Ascending aorta (tissue), 2 donors: ENCODE results near the gene TUBA1A. TPM values are rescaled to one million over a fixed set of nuclear protein-coding genes. Genes with fewer than 3 reads are reported as not detected.
"Not testable (repeated sequence)": the region's sequence is repeated elsewhere in the genome, so short reads cannot be mapped to it uniquely, and the experiment has no call there.

ENCODE experiments used
- DNase-seq, 2 donors: peaks; one replicate each; pipeline ENCODE4 v3.0.0-alpha.2; 2019; ENCODE audit warnings: low spot score in 2 of 2
- H3K27ac ChIP-seq, 2 donors: fragments of 200-600 bp; sonication (generic); one replicate each; pipeline ENCODE4 v1.5.1; 2016 to 2017; ENCODE audit warnings: mild to moderate bottlenecking in 1 of 2
- H3K27me3 ChIP-seq: fragments of 200-600 bp; sonication (generic); one replicate; pipeline ENCODE4 v1.5.1; 2017
- H3K36me3 ChIP-seq, 2 donors: fragments of 200-600 bp; sonication (generic); one replicate each; pipeline ENCODE4 v1.5.1; 2016
- H3K4me1 ChIP-seq, 2 donors: fragments of 200-600 bp; sonication (generic); one replicate each; pipeline ENCODE4 v1.5.1; 2016 to 2017; ENCODE audit warnings: mild to moderate bottlenecking in 1 of 2
- H3K4me3 ChIP-seq, 2 donors: fragments of 200-600 bp; sonication (generic); one replicate each; pipeline ENCODE4 v1.5.1; 2016 to 2017; ENCODE audit warnings: mild to moderate bottlenecking in 1 of 2
- H3K9me3 ChIP-seq, 2 donors: fragments of 200-600 bp; sonication (generic); one replicate each; pipeline ENCODE4 v1.5.1; 2016
- CTCF ChIP-seq, 3 experiments: fragments of 200-600 bp in 2 of 3; fragments of 450-650 bp in 1 of 3; sonication (generic) in 2 of 3; IDR thresholded peaks; one replicate each; pipeline ENCODE4 v1.5.1; 2016 to 2019; ENCODE audit warnings: antibody characterized with exemption in 3 of 3, mild to moderate bottlenecking in 1 of 3, moderate library complexity in 1 of 3
- intact Hi-C: fragments of 100-400 bp; cut with DNase I; formaldehyde crosslinking; loops from one replicate; pipeline ENCODE4 v1.15.1; 2023
- total RNA-seq: library from RNA; depleted of rRNA; stranded (reverse); fragments of >200 nt; gene quantifications from one replicate; pipeline ENCODE4 v1.1.0, GENCODE V29; 2016

The TUBA1A gene
- total RNA-seq, 1 donor from 2014 or later = 214 TPM

GRCh38 chr12:49174218-49174617 is 14.7 kb downstream of the TUBA1A start:
- Histone ChIP-seq H3K36me3 (no peaks in the 10 kb centered on the region), H3K4me1 (no peaks in the 10 kb centered on the region), H3K27me3 (no peaks in the 10 kb centered on the region), H3K9me3 (no peaks in the 10 kb centered on the region), H3K27ac (no peak overlapping the region), H3K4me3 (no peak overlapping the region)
- DNase-seq = no peak
- intact Hi-C loops = no loop called here
- TF ChIP-seq CTCF (IDR thresholded peaks at IDR 0.05) = no peak

DNA sequence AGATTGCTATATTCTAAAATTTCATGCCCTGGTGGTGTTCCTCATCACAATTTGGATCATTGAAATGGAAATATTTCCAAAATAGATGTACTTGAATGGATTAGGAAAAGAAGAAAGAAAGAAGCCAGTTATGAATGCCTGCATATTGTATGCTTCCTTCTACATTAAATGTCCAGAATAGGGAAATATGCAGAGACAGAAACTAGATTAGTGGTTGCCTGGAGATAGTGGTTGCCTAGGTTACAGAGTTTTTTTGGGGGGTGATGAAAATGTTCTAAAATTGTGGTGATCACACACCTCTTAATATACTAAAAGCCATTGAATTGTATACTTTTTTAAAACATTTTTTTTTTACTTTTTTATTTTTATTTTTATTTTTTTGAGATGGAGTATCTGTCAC is 18.0 kb downstream of the TUBA1A start:
- Histone ChIP-seq H3K9me3 (no peaks in the 10 kb centered on the region), H3K27me3 (no peaks in the 10 kb centered on the region), H3K4me3 (no peak overlapping the region), H3K27ac (no peak overlapping the region), H3K4me1 (no peaks in the 10 kb centered on the region), H3K36me3 (no peaks in the 10 kb centered on the region)
- no peak for TF ChIP-seq CTCF (IDR thresholded peaks at IDR 0.05)
- intact Hi-C loops = no loop called here
- no peak for DNase-seq

DNA sequence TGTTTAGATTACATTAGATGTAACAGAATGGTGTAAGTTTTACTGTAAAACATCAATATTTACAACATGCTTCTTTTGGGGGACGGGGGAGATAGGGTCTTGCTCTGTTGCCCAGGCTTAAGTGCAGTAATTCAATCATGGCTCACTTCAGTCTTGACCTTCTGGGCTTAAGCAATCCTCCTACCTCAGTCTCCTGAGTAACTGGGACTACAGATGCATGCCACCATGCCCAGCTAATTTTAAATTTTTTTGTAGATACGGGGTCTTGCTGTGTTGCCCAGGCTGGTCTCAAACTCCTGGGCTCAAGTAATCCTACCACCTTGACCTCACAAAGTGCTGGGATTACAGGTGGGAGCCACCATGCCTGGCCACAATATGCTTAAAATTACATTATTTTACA is 23.8 kb downstream of the TUBA1A start:
- no peak for TF ChIP-seq CTCF (IDR thresholded peaks at IDR 0.05)
- H3K27ac ChIP-seq = no peak overlapping the region
- intact Hi-C loops = no loop called here
- DNase-seq = no peak
- H3K27me3 ChIP-seq = no peaks in the 10 kb centered on the region
- no peaks in the 10 kb centered on the region for H3K36me3 ChIP-seq
- H3K4me3 ChIP-seq = no peak overlapping the region
- H3K9me3 ChIP-seq = no peaks in the 10 kb centered on the region
- H3K4me1 ChIP-seq = no peaks in the 10 kb centered on the region

- H3K27ac ChIP-seq, H3K27me3 ChIP-seq, DNase-seq, intact Hi-C loops, H3K36me3 ChIP-seq, H3K9me3 ChIP-seq, H3K4me3 ChIP-seq, H3K4me1 ChIP-seq: not testable (repeated sequence)
Observed at GRCh38 chr12:49161901-49162300, 27.0 kb downstream of the TUBA1A start.

- Histone ChIP-seq H3K36me3 (no peaks in the 10 kb centered on the region), H3K9me3 (no peaks in the 10 kb centered on the region), H3K4me1 (no peaks in the 10 kb centered on the region), H3K27ac (no peak overlapping the region), H3K4me3 (no peak overlapping the region), H3K27me3 (no peaks in the 10 kb centered on the region)
- no peak for TF ChIP-seq CTCF (IDR thresholded peaks at IDR 0.05)
- intact Hi-C loops = no loop called here
- DNase-seq = no peak
Observed at GRCh38 chr12:49161092-49161795, 27.6 kb downstream of the TUBA1A start.

GRCh38 chr12:49160399-49160798 is 28.5 kb downstream of the TUBA1A start:
- TF ChIP-seq CTCF (IDR thresholded peaks at IDR 0.05) = no peak
- intact Hi-C loops = no loop called here
- no peaks in the 10 kb centered on the region for H3K4me1 ChIP-seq
- no peak overlapping the region for H3K27ac ChIP-seq
- H3K4me3 ChIP-seq = no peak overlapping the region
- no peaks in the 10 kb centered on the region for H3K9me3 ChIP-seq
- H3K27me3 ChIP-seq = no peaks in the 10 kb centered on the region
- no peak for DNase-seq
- H3K36me3 ChIP-seq = no peaks in the 10 kb centered on the region
